NCI-H226 (cell line): ENCODE measurements around the gene PLCG2.
A peak's percentile ranks its signal among the peaks of the same experiment; 100 is the strongest.
"Not testable (repeated sequence)": the region's sequence is repeated elsewhere in the genome, so short reads cannot be mapped to it uniquely, and the experiment has no call there.

Experiments
- DNase-seq: peaks from one replicate; pipeline ENCODE4 v3.0.0-alpha.2; 2015

Gene PLCG2

DNA sequence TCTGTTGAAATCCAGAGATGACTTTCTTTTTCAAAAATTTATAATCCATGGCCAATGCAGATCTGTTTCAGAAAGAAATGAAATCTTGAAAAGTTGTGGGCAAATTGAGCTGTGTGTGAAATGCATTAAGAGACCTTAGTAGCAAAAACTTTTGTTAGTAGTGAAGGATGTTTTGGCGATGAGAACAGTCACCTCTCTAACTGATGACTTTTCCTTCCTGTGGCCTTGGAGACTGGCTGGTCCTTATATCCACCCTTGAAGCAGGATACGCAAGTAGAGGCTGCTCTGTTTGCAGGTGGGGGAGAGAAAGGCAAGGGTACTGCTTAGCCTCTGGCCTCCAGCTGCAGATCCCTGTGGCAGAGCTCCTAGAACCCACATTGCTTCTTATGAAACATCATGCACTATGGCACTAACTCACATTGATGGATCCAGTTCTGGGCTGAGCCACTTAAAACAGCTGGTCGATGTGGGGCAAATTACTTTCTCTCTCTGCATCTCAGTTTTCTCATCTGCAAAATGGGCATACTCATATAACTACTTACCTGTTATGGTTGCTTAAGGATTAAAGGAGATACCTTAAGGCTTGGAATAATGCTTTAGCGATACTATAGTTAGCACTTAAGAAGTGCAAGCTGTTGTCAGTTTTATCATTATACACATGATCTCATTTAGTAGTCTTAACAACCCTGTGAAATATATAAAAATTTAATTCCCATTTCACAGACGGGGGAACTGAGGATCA is 142.9 kb downstream of the PLCG2 start:
- no peak for DNase-seq

DNA sequence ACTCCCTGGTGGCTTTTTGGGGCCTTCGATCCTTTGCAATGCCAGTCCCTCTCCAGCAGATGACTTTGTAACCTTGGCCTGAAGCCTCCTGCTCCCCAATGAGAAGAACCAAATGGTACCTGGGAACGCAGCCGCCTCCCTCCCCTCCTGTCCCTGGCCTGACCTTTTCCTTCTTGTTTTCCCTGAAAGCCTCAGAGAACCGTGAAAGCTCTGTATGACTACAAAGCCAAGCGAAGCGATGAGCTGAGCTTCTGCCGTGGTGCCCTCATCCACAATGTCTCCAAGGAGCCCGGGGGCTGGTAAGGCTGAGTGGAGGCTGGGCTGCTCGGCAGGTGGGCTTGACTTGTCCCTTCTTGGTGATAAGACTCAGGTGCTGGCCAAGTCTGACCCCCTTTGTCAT is 144.2 kb downstream of the PLCG2 start:
- no peak for DNase-seq

DNA sequence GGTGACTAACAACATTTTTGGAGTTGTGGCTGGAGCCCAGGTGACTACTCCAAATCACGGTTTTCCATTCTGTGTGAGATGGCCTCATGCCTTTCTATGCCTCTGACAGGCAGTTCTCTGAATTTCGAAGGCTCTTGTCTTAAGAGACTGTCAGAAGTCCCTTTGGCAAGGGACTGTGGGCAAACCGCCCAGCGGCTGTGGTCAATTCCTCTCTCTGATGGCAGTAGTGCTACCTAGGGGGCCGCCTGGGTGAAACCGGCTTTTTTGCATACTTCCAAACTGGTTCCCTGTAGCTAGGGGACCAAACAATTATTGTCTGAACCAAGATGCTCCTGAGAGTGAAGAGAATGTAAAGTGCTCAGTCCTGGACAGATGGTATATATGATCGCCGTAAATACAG is 145.9 kb downstream of the PLCG2 start:
- no peak for DNase-seq

DNA sequence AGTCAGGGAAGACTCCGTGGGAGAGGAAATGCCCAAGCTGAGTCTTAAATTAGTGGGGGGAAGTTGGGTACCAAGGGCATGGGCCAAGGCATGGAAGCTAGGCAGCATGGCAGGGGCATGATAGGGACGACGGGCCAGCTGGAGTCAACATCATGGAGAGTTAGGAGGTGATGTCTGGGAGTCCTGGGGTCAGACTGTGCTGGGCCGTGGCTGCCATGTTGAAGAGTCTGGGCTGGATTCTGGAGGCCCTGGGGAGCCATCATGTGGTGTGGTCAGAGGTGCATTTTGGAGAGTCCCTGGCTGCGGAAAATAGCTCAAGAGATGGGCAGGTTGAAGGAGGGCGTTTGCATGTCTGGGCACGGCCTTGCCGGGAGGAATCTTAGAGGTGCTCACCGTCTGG is 146.9 kb downstream of the PLCG2 start:
- DNase-seq: no peak

DNA sequence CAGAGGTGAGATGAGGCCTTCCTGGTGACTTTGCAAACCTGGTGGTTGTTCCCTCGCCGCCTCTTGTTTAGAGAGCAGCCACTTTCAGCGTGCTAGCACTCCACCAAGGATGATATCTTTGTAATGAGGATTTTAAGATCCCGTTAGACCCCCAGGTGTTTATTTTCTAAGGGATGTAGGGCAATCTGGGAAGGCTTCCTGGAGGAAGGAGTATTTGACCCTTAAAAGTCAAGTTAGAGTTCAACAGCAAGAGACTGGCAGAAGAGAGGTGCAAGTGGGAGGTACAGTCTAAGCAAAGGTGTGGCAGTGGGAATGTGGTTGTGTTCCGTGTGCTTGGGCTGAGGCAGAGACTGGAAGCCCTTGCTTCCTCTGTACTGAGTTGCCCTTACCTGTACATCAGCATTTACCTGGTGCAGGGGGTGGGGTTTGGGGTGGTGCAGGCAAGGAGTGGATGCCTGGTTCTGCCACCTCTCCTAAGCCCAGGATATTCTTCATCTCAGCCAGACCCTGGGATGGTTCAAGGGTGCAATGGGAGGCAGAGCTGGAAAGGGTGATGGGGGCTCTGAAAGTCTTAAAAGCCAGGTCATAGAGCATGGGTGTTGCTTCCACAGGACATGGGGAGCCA is 148.6 kb downstream of the PLCG2 start:
- DNase-seq: no peak

DNA sequence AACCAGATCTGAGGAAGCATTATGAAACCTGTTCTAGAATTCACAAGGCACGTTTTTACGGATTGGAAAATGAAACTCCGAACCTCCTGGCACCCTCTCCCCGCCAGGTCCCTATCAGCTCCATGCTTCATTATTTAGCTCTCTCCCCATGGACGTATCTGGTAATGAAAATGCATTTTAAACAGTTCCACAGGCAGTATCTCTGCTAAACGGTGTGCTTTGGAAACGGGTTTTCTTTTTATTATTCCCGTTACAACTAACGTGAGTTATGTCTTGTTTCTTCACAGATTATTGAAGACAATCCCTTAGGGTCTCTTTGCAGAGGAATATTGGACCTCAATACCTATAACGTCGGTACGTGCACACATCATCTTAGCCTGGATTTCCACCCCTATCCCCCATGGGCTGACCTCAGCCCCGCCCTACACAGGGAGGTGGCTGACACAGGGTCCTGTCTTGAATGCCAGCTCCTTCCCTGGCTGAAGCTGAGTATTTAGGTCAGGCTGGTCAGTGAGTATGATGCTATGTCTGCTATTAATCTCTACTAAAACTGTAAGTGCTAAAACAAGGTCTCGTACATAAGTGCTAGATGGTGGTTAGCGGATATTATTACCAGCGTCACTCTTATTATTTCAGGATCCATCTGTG is 149.3 kb downstream of the PLCG2 start:
- DNase-seq: no peak

DNA sequence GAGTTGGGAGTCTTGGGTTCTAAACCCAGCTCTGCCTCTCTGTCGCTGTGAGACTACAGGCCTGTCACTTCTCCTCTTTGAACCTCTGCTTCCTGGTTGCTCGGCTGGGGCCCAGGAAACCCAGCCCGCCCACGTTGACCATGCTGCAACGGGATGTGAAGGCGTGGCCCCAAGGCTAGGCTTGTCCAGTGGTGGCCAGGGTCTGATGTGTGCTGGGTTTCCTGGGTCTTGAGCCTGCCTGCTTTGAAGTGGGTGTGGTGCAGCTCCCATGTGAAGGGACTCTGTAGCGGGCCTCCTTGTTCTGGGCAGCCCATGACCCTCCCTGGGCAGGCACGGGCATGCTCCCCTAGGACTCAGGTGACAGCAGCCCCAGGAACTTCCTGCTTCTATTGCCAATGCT is 149.9 kb downstream of the PLCG2 start:
- no peak for DNase-seq

DNA sequence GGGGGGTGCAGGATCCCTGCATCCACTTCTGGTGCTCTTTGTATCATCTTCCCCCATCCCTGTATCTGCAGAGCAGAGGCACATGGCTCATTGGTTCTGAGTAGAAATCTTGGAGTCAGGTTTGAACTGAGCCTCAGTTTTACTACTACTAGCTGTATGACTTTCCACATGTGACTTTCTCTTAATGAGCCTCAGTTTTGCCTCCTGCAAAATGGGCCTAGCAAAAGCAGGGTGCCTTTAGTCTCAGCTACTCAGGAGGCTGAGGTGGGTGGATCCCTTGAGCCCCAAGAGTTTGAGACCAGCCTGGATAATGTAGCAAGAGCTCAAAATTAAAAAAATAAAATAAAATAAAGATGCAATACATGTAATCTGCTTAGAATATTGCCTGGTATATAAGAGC is 150.8 kb downstream of the PLCG2 start:
- DNase-seq: no peak

DNA sequence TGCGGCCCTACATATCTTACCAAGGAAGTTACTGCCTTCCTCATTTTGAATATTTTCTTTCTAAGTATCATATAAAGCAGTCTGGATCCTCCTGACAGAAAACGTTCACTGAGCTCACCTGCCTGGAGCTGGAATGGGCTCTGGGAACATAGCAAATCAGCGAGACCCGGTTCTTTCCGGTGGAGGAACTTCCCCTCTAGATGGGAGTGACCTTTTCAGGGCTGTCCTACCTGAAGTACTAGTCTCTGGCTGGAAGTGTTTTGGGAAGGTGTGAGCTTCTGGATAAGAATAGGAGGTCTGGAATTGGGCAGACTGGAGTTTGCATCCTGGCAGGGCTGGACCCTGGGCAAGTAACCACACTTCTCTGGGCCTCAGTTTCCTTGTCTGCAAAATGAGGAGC is 152.8 kb downstream of the PLCG2 start:
- DNase-seq: no peak

DNA sequence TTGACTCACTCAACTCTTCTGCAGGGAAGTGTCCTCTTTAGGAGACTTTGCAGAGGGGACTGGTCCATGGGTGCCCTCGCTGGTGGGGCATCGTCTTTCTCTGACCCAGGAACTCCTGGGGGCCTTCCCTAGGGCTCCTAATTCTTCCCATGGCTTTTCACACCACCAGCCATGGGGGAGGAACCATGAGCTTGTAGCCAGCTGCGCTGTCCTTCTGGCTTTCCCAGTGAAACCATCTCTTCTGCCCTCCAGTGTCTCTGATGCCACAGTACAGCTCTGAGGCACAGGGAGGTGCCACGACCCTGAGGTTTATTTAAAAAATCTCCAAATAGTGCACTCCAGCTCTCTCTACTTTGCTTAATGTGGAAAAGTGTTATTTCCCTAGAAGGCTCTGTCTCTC is 153.6 kb downstream of the PLCG2 start:
- DNase-seq: no peak

DNA sequence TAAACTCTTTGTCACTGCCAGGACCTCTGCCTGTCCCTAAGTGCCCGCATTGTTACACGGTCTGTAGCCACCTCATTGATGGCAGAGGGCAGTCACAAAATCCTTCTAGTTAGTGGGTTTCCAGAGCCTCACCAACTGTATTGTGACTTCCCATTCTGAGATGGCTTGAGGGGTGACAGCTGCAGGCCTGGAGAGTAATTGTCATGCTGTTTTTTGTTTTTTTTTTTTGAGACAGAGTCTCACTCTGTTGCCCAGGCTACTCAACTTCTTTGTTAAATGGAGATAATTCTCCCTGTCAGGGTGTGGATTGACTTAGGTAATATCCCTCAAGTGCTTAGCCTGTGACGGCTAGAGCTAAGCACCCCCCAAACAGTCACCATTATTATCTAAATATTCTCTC is 154.3 kb downstream of the PLCG2 start:
- no peak for DNase-seq

DNA sequence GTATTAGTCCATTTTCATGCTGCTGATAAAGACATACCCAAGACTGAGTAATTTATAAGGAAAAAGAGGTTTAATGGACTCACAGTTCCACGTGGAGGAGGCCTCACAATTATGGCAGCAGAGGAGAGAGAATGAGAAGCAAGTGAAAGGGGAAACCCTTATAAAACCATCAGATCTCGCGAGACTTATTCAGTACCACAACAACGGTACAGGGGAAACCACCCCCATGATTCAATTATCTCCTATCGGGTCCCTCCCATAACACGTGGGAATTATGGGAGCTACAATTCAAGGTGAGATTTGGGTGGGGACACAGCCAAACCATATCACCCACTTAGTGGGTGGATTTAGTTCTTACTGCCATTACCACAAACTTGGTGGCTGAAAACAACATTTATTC is 155.6 kb downstream of the PLCG2 start:
- DNase-seq: not testable (repeated sequence)

DNA sequence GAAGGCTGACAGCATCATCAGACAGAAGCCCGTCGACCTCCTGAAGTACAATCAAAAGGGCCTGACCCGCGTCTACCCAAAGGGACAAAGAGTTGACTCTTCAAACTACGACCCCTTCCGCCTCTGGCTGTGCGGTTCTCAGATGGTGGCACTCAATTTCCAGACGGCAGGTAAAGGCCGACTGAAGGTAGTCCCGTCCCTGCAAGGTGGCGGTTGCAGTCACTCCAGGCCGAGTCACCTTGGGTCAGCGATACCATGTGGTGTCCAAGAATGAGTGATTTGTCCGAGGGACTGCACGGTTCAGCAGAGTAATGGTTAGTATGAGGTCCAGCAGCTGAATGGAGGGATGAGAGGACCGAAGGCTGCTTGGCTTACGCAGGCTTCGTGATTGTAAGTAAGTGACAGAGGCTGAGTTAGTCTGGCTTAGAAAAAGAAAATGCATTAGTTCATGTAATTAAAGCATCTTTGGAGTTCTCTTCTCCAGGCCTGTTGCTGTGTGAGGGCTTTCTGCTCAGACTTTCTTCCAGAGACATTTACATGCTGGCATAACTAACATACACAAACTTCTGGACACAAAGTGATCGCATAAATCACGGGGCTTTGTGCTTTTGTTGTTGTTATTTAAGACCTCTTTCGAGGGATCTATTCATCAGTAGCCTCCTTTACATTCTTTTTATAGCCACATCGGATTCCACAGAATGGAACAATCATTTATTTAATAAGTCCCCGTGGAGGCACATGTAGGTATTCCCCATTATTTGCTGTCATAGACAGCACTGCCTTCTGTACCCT is 157.3 kb downstream of the PLCG2 start:
- no peak for DNase-seq

DNA sequence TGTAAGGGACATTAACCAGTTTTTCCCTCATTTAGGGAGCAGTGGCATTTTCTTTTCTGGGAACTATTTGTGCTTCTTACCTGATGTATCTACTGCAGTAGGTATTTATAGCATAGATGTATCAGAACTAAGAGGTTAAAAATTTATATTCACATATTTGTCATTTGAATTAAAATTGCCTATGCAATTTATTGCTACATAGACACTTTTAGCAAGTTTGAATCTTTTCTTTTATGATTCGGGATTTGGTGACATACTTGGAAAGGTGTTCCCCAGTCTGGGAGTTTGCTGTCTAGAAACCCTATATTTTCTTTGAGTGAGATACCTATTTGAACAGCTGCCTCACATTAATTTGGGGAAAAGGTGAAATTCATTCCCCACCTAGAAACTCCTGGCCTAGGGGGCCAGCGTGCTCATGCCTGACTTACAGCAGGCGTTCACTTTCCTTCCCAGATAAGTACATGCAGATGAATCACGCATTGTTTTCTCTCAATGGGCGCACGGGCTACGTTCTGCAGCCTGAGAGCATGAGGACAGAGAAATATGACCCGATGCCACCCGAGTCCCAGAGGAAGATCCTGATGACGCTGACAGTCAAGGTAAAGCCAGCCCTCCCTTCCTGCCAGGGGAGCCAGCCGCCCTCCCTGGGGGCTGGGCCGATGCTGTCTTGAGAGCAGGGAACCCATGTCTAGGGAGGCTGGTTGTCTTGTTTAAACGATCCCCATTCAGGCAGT is 158.4 kb downstream of the PLCG2 start:
- DNase-seq: no peak

DNA sequence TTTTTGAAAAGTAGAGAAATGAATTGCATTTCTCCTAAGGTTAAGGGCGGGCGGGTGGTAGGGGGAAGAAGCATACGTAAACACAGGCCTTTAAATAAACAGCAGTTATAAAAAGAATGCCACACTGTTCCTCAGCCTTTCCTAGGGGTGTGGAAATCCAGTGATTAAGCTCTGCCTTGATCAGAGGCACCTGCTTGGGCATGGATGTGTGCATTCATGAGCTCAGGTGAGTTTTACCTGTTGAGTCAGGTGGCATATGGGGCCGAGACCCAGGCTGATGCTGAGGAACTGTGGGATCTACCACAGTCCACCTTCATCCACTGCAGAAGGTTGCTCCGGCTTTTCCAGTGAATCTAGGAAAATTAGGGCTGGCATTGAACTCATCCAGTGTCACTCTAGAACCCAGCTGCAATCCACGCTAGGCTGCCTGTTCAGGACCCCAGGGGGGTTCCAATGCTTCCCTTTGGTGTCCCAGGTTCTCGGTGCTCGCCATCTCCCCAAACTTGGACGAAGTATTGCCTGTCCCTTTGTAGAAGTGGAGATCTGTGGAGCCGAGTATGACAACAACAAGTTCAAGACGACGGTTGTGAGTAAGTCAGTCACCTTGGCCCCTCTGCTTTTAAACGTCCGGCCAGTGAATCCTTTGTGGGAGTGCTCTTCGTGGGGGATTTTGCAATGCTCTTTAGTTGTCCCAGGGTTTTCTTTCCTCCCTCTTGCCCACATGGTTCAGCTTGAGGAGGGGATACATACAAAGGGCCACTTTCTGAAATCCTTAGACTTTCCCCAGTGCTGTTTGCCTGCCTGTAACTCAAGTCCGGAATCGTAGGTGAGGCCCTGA is 159.5 kb downstream of the PLCG2 start:
- no peak for DNase-seq

DNA sequence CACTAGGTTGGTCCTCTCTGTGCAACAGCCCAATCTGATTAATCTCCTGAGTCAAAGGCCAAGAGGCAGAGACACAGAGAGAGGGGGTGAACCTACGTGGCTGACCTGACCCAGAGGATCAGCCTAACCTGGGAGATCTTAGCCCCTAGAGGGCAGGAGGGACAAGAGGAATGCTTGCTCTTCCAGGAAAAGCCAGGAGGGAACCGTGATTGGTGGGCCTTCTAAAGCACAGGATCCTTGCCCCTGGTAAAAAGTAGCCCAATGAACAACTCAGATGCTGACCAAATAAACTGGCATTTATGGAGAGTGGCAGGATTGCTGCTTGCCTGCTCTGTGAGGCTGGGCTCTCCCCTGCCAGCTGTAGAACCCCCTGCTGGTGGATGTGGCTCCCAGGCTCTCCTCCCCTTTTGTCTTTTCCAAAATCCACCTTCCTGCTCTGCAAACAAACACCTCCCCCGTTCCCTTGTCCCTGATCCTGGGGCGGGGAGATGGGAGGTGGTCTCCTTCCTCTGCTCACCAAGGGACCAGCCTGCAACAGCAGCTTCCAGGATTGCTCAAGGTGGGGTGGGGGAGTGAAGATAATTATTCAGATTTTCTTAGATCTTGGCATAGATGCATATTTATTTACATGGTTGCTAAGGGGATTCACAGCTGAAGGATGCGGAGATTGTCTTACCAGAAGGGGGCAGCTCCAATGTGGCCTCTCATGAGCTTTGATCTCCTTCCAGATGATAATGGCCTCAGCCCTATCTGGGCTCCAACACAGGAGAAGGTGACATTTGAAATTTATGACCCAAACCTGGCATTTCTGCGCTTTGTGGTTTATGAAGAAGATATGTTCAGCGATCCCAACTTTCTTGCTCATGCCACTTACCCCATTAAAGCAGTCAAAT is 160.3 kb downstream of the PLCG2 start:
- no peak for DNase-seq

DNA sequence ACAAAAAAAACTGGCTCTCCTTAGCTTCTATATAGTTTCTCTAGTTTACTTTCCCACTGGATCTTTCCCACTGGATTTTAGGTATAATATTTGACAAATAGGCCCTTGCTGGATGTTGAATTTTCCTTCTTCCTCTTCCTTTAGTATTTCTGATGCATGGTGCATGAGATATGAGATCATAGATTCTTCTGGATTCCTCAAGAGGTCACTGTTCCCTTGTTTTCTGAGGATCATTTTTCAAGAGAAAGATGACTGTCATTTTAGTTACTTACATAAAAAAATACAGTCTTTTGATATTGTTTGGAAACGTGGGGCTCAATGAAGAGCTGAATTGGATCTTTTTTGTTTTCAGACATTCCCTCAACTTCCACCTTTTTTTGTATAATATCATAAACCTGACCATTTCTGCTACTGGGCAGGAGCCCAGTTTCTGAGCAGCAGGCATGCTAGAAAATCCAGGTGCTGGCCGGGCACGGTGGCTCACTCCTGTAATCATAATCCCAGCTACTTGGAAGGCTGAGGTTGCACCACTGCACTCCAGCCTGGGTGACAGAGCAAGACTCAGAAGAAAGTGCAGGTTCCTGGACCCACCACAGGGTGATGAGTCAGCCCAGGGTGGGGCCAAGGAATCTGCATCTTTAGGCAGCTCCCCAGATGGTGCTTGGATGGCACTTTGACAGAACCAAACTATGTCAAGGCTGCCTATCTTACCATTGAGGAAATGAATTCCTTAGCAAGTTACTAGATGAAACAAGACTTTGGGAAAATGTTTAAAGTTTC is 161.9 kb downstream of the PLCG2 start:
- peak; percentile 63 for DNase-seq

DNA sequence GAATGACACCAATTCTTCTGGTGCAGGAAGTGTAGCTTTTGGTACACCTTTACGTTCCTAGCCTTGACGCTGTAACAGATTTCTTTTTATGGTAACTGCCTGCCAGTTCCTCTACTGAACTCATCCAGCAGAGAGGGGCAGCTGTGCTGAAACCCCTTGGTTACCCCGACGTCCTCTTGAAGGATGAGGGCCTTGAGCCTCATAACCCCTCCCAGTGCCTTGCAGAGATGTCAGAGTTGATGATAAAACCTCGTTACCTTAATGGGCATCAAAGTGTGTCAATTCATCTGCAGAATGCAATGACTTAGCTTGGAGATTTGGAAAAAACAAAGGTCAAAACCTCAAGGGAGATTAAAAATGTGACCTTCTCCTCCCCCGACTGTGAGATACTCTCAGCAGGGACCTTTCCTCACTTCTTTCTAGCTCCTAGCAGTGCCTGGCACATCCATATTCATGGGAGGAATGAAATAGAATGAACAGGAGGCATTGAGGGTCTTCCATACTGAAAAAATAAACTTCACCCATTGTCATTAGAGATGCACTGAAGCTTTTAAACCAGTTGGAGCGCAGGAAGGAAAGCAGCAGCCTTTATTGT is 163.0 kb downstream of the PLCG2 start:
- DNase-seq: no peak

DNA sequence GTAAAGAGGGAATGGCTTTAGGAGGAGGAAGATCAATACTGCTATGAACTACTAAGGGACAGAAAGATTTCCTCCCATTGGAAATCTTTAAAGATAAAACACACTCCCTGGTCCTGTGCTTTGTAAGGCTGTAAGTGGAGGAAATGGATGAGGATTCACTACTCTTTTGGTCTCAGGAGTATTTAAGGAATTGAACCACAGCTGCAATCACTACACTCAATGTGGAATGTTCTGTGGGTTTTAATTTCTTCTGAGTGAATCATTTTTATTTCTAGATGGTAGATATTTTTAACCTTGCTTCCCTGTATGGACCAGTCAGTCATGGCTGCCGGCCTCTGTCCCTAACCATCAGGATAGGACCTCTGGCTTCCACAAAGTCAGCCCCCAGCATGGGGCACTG is 166.6 kb downstream of the PLCG2 start:
- no peak for DNase-seq

DNA sequence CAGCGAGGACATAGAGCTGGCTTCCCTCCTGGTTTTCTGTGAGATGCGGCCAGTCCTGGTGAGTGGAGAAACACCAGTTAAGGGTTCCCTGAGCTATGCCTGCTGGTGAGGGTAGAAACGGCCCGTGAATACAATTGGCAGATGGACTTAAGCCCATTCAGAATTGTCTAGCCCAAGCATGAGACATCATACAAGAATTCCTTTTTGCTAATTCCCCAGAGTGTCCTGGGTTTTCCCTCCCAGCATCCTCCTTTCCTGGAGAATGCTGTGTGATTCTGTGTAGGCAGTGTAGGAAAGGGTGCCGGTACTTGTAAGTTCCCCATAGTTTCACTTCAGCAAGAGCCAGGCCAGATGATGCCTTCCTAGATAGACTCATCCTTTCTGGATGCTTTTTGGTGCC is 167.1 kb downstream of the PLCG2 start:
- no peak for DNase-seq
